DND-41 (cell line): ENCODE measurements around the gene GALNT4.

Experiments
- CTCF ChIP-seq: IDR thresholded peaks from 2 replicates; pipeline ENCODE4 v1.5.1; 2012; ENCODE audit warnings: borderline replicate concordance, low read length, moderate library complexity, mild to moderate bottlenecking; ENCODE audit not compliant: poor library complexity, severe bottlenecking; ENCODE audit errors: extremely low read depth
- EZH2 ChIP-seq: IDR thresholded peaks from 3 replicates; pipeline ENCODE4 v1.6.1; 2012; ENCODE audit warnings: borderline replicate concordance, low read depth, mild to moderate bottlenecking, moderate library complexity, low read length, inconsistent platforms; ENCODE audit not compliant: severe bottlenecking

- TF ChIP-seq CTCF (no peak), EZH2 (no peak)
These were observed 16.0 kb upstream of the GALNT4 start for GRCh38 chr12:89540586-89540985.
